ENCODE results near the gene NYNRIN. TPM values are rescaled to one million over a fixed set of nuclear protein-coding genes. Genes with fewer than 3 reads are reported as not detected.
"Not testable (repeated sequence)": the region's sequence is repeated elsewhere in the genome, so short reads cannot be mapped to it uniquely, and the experiment has no call there.

The NYNRIN gene
- total RNA-seq, 4 donors from 2014 or later: 8.0 to 21.2 (median 13.4) TPM

- 82% methylated on average over 4 of the region's 4 CpGs for WGBS
- intact Hi-C loops (cut with DNase I): no loop called here
- no peaks in the 10 kb centered on the region for H3K9me3 ChIP-seq
- no peaks in the 10 kb centered on the region for H3K27me3 ChIP-seq
- H3K27ac ChIP-seq (replicated peaks in 1 of 4): no peak overlapping the region
- H3K4me1 ChIP-seq: peaks cover 8 to 12% (median 10%) of the 10 kb centered on the region in 4 donors
- TF ChIP-seq POLR2AphosphoS5 (IDR thresholded peaks at IDR 0.05) (no peak), POLR2A (IDR thresholded peaks at IDR 0.05; ENCODE audit: low read depth) (no peak)
- no peak for DNase-seq (ENCODE audit: extremely low spot score)
- H3K36me3 ChIP-seq: peaks cover 0 to 11% (median 4%) of the 10 kb centered on the region in 4 donors
- no peak overlapping the region for H3K4me3 ChIP-seq
Observed at GRCh38 chr14:24382064-24382371, 16.8 kb upstream of the NYNRIN start.

- Histone ChIP-seq H3K27me3 (no peaks in the 10 kb centered on the region), H3K4me3 (no peak overlapping the region), H3K36me3 (no peaks in the 10 kb centered on the region), H3K27ac (replicated peaks in 1 of 4) (no peak overlapping the region), H3K9me3 (no peaks in the 10 kb centered on the region), H3K4me1 (no peaks in the 10 kb centered on the region)
- 86% methylated on average over 4 of the region's 4 CpGs for whole genome bisulfite sequencing
- no peak for TF ChIP-seq POLR2AphosphoS5 (IDR thresholded peaks at IDR 0.05)
- TF ChIP-seq EP300 (IDR thresholded peaks at IDR 0.05): no peak
- no peak for TF ChIP-seq POLR2A (IDR thresholded peaks at IDR 0.05; ENCODE audit: low read depth)
- TF ChIP-seq CTCF (IDR thresholded peaks at IDR 0.05): no peak
- intact Hi-C loops (cut with DNase I): no loop called here
- no peak for DNase-seq (ENCODE audit: extremely low spot score)
Observed at GRCh38 chr14:24384169-24384568, 14.6 kb upstream of the NYNRIN start.

GRCh38 chr14:24385524-24385923, 13.3 kb upstream of the NYNRIN start:
- H3K36me3 ChIP-seq: no peaks in the 10 kb centered on the region
- H3K27ac ChIP-seq (replicated peaks in 1 of 4): no peak overlapping the region
- H3K4me1 ChIP-seq: peaks cover 0 to 4% (median 0%) of the 10 kb centered on the region in 4 donors
- DNase-seq (ENCODE audit: extremely low spot score): no peak
- intact Hi-C loops (cut with DNase I): no loop called here
- WGBS: 79% methylated on average over 4 of the region's 4 CpGs
- no peak overlapping the region for H3K4me3 ChIP-seq
- H3K27me3 ChIP-seq: no peaks in the 10 kb centered on the region
- no peaks in the 10 kb centered on the region for H3K9me3 ChIP-seq
- TF ChIP-seq CTCF (IDR thresholded peaks at IDR 0.05): no peak
- TF ChIP-seq EP300 (IDR thresholded peaks at IDR 0.05): no peak
- TF ChIP-seq POLR2A (IDR thresholded peaks at IDR 0.05; ENCODE audit: low read depth): no peak
- TF ChIP-seq POLR2AphosphoS5 (IDR thresholded peaks at IDR 0.05): no peak

GRCh38 chr14:24387009-24387345, 11.8 kb upstream of the NYNRIN start:
- DNase-seq (ENCODE audit: extremely low spot score): no peak
- intact Hi-C loops (cut with DNase I): no loop called here
- 78% methylated on average over 2 of the region's 2 CpGs for WGBS
- no peaks in the 10 kb centered on the region for H3K36me3 ChIP-seq
- no peak overlapping the region for H3K27ac ChIP-seq (replicated peaks in 1 of 4)
- H3K9me3 ChIP-seq: no peaks in the 10 kb centered on the region
- peaks cover 0 to 4% (median 0%) of the 10 kb centered on the region in 4 donors for H3K4me1 ChIP-seq
- no peak overlapping the region for H3K4me3 ChIP-seq
- TF ChIP-seq POLR2A (IDR thresholded peaks at IDR 0.05; ENCODE audit: low read depth): no peak
- TF ChIP-seq EP300 (IDR thresholded peaks at IDR 0.05): no peak
- no peak for TF ChIP-seq CTCF (IDR thresholded peaks at IDR 0.05)
- no peak for TF ChIP-seq POLR2AphosphoS5 (IDR thresholded peaks at IDR 0.05)
- H3K27me3 ChIP-seq: peaks cover 0 to 4% (median 0%) of the 10 kb centered on the region in 4 donors

- H3K36me3 ChIP-seq; H3K27ac ChIP-seq (replicated peaks in 1 of 4); DNase-seq (ENCODE audit: extremely low spot score); H3K4me3 ChIP-seq; H3K4me1 ChIP-seq; intact Hi-C loops (cut with DNase I); H3K9me3 ChIP-seq; H3K27me3 ChIP-seq: not testable (repeated sequence)
- WGBS: 94% methylated on average over 5 of the region's 5 CpGs
Observed at GRCh38 chr14:24387579-24387978, 11.2 kb upstream of the NYNRIN start.

- Histone ChIP-seq H3K9me3 (no peaks in the 10 kb centered on the region), H3K27me3 (peaks cover 0 to 4% (median 0%) of the 10 kb centered on the region in 4 donors), H3K27ac (replicated peaks in 1 of 4) (no peak overlapping the region), H3K4me3 (no peak overlapping the region), H3K36me3 (no peaks in the 10 kb centered on the region), H3K4me1 (peaks cover 0 to 4% (median 0%) of the 10 kb centered on the region in 4 donors)
- no peak for DNase-seq (ENCODE audit: extremely low spot score)
- TF ChIP-seq EP300 (IDR thresholded peaks at IDR 0.05): no peak
- no peak for TF ChIP-seq POLR2A (IDR thresholded peaks at IDR 0.05; ENCODE audit: low read depth)
- no peak for TF ChIP-seq CTCF (IDR thresholded peaks at IDR 0.05)
- no peak for TF ChIP-seq POLR2AphosphoS5 (IDR thresholded peaks at IDR 0.05)
- 79% methylated on average over 2 of the region's 2 CpGs for WGBS
- intact Hi-C loops (cut with DNase I): no loop called here
Observed at GRCh38 chr14:24388474-24389179, 10.2 kb upstream of the NYNRIN start.

Measured in esophagus muscularis mucosa (tissue), 4 donors.